ENCODE measurements around the gene PLK3. TPM values are rescaled to one million over a fixed set of nuclear protein-coding genes. Genes with fewer than 3 reads are reported as not detected.
A peak's percentile ranks its signal among the peaks of the same experiment; 100 is the strongest.

PLK3 gene
- total and polyA plus RNA-seq, 2 experiments from 2014 or later: 8.7 to 15.1 TPM

DNA sequence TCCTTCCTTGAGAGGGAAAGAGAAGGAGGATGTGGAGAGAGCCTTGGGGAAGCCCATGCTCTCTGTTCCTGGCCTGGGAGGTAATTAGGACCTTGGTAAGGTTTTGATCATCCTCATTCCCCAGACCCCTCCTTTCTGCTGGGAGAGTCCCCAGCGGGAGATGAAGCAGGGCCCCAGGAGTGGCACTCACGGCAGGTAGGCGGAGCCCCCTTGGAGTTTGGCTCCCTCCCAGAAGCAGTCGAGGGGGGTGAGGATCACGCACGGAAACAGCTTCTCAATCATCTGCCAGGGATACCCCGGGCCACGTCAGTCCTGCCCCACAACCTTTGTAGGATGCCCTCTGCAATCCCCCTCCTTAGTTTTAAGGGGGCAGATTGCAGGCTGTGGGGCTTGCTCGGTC, 31.3 kb downstream of the PLK3 start:
- Histone ChIP-seq H3K4me1 (ENCODE audit: insufficient read depth) (no peaks in the 10 kb centered on the region), H3K4me3 (no peak overlapping the region), H3K4me2 (no peak overlapping the region), H3K27ac (ENCODE audit: low read depth) (no peak overlapping the region), H3K9me2 (ENCODE audit: insufficient read depth) (no peaks in the 10 kb centered on the region), H3F3A (replicated peaks; ENCODE audit: low read depth) (no peaks in the 10 kb centered on the region), H3K27me3 (ENCODE audit: insufficient read depth) (no peaks in the 10 kb centered on the region), H3K36me3 (ENCODE audit: insufficient read depth) (no peaks in the 10 kb centered on the region), H2AFZ (peak overlapping the region; percentile 78), H4K20me1 (replicated peaks; ENCODE audit: insufficient read depth) (no peaks in the 10 kb centered on the region), H3K79me2 (replicated peaks; ENCODE audit: insufficient read depth) (no peaks in the 10 kb centered on the region)
- DNase-seq (ENCODE audit: low spot score): no peak
- Mint-ChIP-seq H3K4me3 (no peak overlapping the region), H3K36me3 (ENCODE audit: low read depth) (no peaks in the 10 kb centered on the region), H3K9me3 (no peaks in the 10 kb centered on the region), H3K4me1 (peaks cover 15% of the 10 kb centered on the region), H3K27me3 (ENCODE audit: insufficient read depth, low read depth, poor library complexity) (peaks cover 5% of the 10 kb centered on the region), H3K27ac (no peak overlapping the region)
- ATAC-seq: no peak
- TF ChIP-seq JUNB (IDR thresholded peaks at IDR 0.05; ENCODE audit: unreplicated experiment): no peak
- TF ChIP-seq, protein P1, sequence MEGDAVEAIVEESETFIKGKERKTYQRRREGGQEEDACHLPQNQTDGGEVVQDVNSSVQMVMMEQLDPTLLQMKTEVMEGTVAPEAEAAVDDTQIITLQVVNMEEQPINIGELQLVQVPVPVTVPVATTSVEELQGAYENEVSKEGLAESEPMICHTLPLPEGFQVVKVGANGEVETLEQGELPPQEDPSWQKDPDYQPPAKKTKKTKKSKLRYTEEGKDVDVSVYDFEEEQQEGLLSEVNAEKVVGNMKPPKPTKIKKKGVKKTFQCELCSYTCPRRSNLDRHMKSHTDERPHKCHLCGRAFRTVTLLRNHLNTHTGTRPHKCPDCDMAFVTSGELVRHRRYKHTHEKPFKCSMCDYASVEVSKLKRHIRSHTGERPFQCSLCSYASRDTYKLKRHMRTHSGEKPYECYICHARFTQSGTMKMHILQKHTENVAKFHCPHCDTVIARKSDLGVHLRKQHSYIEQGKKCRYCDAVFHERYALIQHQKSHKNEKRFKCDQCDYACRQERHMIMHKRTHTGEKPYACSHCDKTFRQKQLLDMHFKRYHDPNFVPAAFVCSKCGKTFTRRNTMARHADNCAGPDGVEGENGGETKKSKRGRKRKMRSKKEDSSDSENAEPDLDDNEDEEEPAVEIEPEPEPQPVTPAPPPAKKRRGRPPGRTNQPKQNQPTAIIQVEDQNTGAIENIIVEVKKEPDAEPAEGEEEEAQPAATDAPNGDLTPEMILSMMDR (conservative IDR thresholded peaks at IDR 0.05; ENCODE audit: low read depth in 2 of 2): no peak
- TF ChIP-seq, protein P2, sequence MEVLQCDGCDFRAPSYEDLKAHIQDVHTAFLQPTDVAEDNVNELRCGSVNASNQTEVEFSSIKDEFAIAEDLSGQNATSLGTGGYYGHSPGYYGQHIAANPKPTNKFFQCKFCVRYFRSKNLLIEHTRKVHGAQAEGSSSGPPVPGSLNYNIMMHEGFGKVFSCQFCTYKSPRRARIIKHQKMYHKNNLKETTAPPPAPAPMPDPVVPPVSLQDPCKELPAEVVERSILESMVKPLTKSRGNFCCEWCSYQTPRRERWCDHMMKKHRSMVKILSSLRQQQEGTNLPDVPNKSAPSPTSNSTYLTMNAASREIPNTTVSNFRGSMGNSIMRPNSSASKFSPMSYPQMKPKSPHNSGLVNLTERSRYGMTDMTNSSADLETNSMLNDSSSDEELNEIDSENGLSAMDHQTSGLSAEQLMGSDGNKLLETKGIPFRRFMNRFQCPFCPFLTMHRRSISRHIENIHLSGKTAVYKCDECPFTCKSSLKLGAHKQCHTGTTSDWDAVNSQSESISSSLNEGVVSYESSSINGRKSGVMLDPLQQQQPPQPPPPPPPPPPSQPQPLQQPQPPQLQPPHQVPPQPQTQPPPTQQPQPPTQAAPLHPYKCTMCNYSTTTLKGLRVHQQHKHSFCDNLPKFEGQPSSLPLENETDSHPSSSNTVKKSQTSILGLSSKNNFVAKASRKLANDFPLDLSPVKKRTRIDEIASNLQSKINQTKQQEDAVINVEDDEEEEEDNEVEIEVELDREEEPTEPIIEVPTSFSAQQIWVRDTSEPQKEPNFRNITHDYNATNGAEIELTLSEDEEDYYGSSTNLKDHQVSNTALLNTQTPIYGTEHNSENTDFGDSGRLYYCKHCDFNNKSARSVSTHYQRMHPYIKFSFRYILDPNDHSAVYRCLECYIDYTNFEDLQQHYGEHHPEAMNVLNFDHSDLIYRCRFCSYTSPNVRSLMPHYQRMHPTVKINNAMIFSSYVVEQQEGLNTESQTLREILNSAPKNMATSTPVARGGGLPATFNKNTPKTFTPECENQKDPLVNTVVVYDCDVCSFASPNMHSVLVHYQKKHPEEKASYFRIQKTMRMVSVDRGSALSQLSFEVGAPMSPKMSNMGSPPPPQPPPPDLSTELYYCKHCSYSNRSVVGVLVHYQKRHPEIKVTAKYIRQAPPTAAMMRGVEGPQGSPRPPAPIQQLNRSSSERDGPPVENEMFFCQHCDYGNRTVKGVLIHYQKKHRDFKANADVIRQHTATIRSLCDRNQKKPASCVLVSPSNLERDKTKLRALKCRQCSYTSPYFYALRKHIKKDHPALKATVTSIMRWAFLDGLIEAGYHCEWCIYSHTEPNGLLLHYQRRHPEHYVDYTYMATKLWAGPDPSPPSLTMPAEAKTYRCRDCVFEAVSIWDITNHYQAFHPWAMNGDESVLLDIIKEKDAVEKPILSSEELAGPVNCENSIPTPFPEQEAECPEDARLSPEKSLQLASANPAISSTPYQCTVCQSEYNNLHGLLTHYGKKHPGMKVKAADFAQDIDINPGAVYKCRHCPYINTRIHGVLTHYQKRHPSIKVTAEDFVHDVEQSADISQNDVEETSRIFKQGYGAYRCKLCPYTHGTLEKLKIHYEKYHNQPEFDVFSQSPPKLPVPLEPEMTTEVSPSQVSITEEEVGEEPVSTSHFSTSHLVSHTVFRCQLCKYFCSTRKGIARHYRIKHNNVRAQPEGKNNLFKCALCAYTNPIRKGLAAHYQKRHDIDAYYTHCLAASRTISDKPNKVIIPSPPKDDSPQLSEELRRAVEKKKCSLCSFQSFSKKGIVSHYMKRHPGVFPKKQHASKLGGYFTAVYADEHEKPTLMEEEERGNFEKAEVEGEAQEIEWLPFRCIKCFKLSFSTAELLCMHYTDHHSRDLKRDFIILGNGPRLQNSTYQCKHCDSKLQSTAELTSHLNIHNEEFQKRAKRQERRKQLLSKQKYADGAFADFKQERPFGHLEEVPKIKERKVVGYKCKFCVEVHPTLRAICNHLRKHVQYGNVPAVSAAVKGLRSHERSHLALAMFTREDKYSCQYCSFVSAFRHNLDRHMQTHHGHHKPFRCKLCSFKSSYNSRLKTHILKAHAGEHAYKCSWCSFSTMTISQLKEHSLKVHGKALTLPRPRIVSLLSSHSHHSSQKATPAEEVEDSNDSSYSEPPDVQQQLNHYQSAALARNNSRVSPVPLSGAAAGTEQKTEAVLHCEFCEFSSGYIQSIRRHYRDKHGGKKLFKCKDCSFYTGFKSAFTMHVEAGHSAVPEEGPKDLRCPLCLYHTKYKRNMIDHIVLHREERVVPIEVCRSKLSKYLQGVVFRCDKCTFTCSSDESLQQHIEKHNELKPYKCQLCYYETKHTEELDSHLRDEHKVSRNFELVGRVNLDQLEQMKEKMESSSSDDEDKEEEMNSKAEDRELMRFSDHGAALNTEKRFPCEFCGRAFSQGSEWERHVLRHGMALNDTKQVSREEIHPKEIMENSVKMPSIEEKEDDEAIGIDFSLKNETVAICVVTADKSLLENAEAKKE (CRISPR knock-in tag; IDR thresholded peaks at IDR 0.05): no peak
- TF ChIP-seq ZNF331 (CRISPR knock-in tag; IDR thresholded peaks at IDR 0.05; ENCODE audit: low read depth): no peak
- no peak for TF ChIP-seq NANOG (IDR thresholded peaks at IDR 0.05; ENCODE audit: borderline replicate concordance)
- no peak for TF ChIP-seq ETS1 (IDR thresholded peaks at IDR 0.05)
- no peak for TF ChIP-seq EZH2phosphoT487 (IDR thresholded peaks at IDR 0.05; ENCODE audit: unreplicated experiment)
- no peak for TF ChIP-seq REST (IDR thresholded peaks at IDR 0.05; ENCODE audit: unreplicated experiment)
- no peak for TF ChIP-seq EZH2 (IDR thresholded peaks at IDR 0.05; ENCODE audit: low read depth, unreplicated experiment)
- TF ChIP-seq STAT1 (IDR thresholded peaks at IDR 0.05; ENCODE audit: unreplicated experiment): no peak
- no peak for TF ChIP-seq CREB1 (CRISPR knock-in tag; IDR thresholded peaks at IDR 0.05; ENCODE audit: low read depth)
- TF ChIP-seq POLR2AphosphoS5 (IDR thresholded peaks at IDR 0.05; ENCODE audit: low read depth): no peak
- no peak for TF ChIP-seq ZNF114 (CRISPR knock-in tag; IDR thresholded peaks at IDR 0.05)

All from GM23338 (cell line).